ENCODE measurements around the gene DELE1.

The DELE1 gene

GRCh38 chr5:141915881-141916336 is 7.8 kb upstream of the DELE1 start:
- Histone ChIP-seq H2AFZ (ENCODE audit: low read length) (no peak overlapping the region), H3K4me3 (ENCODE audit: low read length, poor library complexity, severe bottlenecking) (no peak overlapping the region), H3K36me3 (ENCODE audit: insufficient read depth, low read length) (no peaks in the 10 kb centered on the region), H3K4me2 (ENCODE audit: low read depth, low read length, poor library complexity, severe bottlenecking) (no peak overlapping the region), H4K20me1 (ENCODE audit: insufficient read depth, low read length, poor library complexity, severe bottlenecking) (no peaks in the 10 kb centered on the region), H3K9me3 (ENCODE audit: insufficient read depth, low read depth, low read length) (no peaks in the 10 kb centered on the region), H3K27me3 (ENCODE audit: insufficient read depth, low read length, poor library complexity, severe bottlenecking) (no peaks in the 10 kb centered on the region), H3K9me2 (replicated peaks; ENCODE audit: low read depth, low read length) (no peaks in the 10 kb centered on the region), H3K4me1 (ENCODE audit: insufficient read depth, low read length, poor library complexity, severe bottlenecking) (no peaks in the 10 kb centered on the region), H3K79me2 (ENCODE audit: insufficient read depth, low read length) (no peaks in the 10 kb centered on the region), H3F3A (ENCODE audit: low read depth) (no peaks in the 10 kb centered on the region), H3K9ac (ENCODE audit: low read depth, low read length, poor library complexity, severe bottlenecking) (no peak overlapping the region)
- TF ChIP-seq, protein P1, sequence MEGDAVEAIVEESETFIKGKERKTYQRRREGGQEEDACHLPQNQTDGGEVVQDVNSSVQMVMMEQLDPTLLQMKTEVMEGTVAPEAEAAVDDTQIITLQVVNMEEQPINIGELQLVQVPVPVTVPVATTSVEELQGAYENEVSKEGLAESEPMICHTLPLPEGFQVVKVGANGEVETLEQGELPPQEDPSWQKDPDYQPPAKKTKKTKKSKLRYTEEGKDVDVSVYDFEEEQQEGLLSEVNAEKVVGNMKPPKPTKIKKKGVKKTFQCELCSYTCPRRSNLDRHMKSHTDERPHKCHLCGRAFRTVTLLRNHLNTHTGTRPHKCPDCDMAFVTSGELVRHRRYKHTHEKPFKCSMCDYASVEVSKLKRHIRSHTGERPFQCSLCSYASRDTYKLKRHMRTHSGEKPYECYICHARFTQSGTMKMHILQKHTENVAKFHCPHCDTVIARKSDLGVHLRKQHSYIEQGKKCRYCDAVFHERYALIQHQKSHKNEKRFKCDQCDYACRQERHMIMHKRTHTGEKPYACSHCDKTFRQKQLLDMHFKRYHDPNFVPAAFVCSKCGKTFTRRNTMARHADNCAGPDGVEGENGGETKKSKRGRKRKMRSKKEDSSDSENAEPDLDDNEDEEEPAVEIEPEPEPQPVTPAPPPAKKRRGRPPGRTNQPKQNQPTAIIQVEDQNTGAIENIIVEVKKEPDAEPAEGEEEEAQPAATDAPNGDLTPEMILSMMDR (conservative IDR thresholded peaks at IDR 0.05; ENCODE audit: low read length) = no peak
- TF ChIP-seq EZH2phosphoT487 (IDR thresholded peaks at IDR 0.05; ENCODE audit: borderline replicate concordance) = no peak

- H3K4me3 ChIP-seq (ENCODE audit: low read length, poor library complexity, severe bottlenecking) = no peak overlapping the region
- no peaks in the 10 kb centered on the region for H3K4me1 ChIP-seq (ENCODE audit: insufficient read depth, low read length, poor library complexity, severe bottlenecking)
- no peak overlapping the region for H3K9ac ChIP-seq (ENCODE audit: low read depth, low read length, poor library complexity, severe bottlenecking)
- no peaks in the 10 kb centered on the region for H3K36me3 ChIP-seq (ENCODE audit: insufficient read depth, low read length)
- H3K79me2 ChIP-seq (ENCODE audit: insufficient read depth, low read length) = no peaks in the 10 kb centered on the region
- H2AFZ ChIP-seq (ENCODE audit: low read length) = no peak overlapping the region
- no peaks in the 10 kb centered on the region for H3K9me3 ChIP-seq (ENCODE audit: insufficient read depth, low read depth, low read length)
- TF ChIP-seq EZH2phosphoT487 (IDR thresholded peaks at IDR 0.05; ENCODE audit: borderline replicate concordance) = no peak
- TF ChIP-seq, protein P1 (conservative IDR thresholded peaks at IDR 0.05; ENCODE audit: low read length) = no peak
- H3K4me2 ChIP-seq (ENCODE audit: low read depth, low read length, poor library complexity, severe bottlenecking) = no peak overlapping the region
- H3K9me2 ChIP-seq (replicated peaks; ENCODE audit: low read depth, low read length) = no peaks in the 10 kb centered on the region
- H3F3A ChIP-seq (ENCODE audit: low read depth) = no peaks in the 10 kb centered on the region
- no peaks in the 10 kb centered on the region for H4K20me1 ChIP-seq (ENCODE audit: insufficient read depth, low read length, poor library complexity, severe bottlenecking)
- no peaks in the 10 kb centered on the region for H3K27me3 ChIP-seq (ENCODE audit: insufficient read depth, low read length, poor library complexity, severe bottlenecking)
These were observed 7.1 kb upstream of the DELE1 start for GRCh38 chr5:141916522-141916921.

GRCh38 chr5:141917760-141918159 is 5.9 kb upstream of the DELE1 start:
- Histone ChIP-seq H3K9me2 (replicated peaks; ENCODE audit: low read depth, low read length) (no peaks in the 10 kb centered on the region), H3K4me2 (ENCODE audit: low read depth, low read length, poor library complexity, severe bottlenecking) (no peak overlapping the region), H3K9me3 (ENCODE audit: insufficient read depth, low read depth, low read length) (no peaks in the 10 kb centered on the region), H3K4me1 (ENCODE audit: insufficient read depth, low read length, poor library complexity, severe bottlenecking) (no peaks in the 10 kb centered on the region), H3K27me3 (ENCODE audit: insufficient read depth, low read length, poor library complexity, severe bottlenecking) (no peaks in the 10 kb centered on the region), H3K36me3 (ENCODE audit: insufficient read depth, low read length) (no peaks in the 10 kb centered on the region), H3K79me2 (ENCODE audit: insufficient read depth, low read length) (peaks cover 5% of the 10 kb centered on the region), H3F3A (ENCODE audit: low read depth) (0 out of 2 replicates have a peak, but pooled peaks cover 2% of the 10 kb centered on the region), H4K20me1 (ENCODE audit: insufficient read depth, low read length, poor library complexity, severe bottlenecking) (no peaks in the 10 kb centered on the region), H3K9ac (ENCODE audit: low read depth, low read length, poor library complexity, severe bottlenecking) (no peak overlapping the region), H2AFZ (ENCODE audit: low read length) (no peak overlapping the region), H3K4me3 (ENCODE audit: low read length, poor library complexity, severe bottlenecking) (no peak overlapping the region)
- TF ChIP-seq, protein P1 (conservative IDR thresholded peaks at IDR 0.05; ENCODE audit: low read length) = no peak
- TF ChIP-seq EZH2phosphoT487 (IDR thresholded peaks at IDR 0.05; ENCODE audit: borderline replicate concordance) = no peak
